ENCODE measurements around the gene HTT. TPM values are rescaled to one million over a fixed set of nuclear protein-coding genes. Genes with fewer than 3 reads are reported as not detected.

HTT gene
- total and polyA plus RNA-seq, 10 donors: 10.0 to 124 (median 84.4) TPM

DNA sequence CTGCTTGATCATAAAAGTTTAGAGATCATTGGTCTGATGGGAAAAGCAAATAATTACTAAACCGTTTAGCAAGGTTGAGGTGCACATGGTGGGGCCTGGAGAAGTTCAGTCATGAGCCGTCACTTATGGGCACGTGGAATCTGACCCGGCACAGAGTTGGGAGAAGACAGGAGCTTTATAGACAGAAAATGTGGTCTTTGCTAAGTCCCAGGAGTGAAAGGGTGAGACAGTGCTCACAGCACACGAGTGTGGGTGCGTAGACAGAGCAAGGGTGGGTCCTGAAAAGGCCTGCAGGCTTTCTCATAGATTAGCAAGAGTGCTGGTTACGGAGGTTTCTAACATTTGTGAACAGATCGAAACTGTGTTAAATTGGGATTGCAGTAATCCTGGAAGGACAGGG is 43.8 kb downstream of the HTT start:
- Histone ChIP-seq H3K4me1 (peaks cover 13 to 25% (median 16%) of the 10 kb centered on the region in 6 donors), H3K36me3 (peaks cover 4 to 99% (median 64%) of the 10 kb centered on the region in 6 donors), H3K27ac (no peak overlapping the region), H3K4me3 (no peak overlapping the region), H3K9me3 (no peaks in the 10 kb centered on the region), H3K27me3 (replicated peaks in 1 of 7) (no peaks in the 10 kb centered on the region)
- WGBS, 5 donors: 92 to 96% (median 96%) methylated on average over 8 of the region's 8 CpGs
- intact Hi-C loops (cut with DNase I; ENCODE audit: low total_unique reads): no loop called here
- DNase-seq: no peak
- TF ChIP-seq, protein P1, sequence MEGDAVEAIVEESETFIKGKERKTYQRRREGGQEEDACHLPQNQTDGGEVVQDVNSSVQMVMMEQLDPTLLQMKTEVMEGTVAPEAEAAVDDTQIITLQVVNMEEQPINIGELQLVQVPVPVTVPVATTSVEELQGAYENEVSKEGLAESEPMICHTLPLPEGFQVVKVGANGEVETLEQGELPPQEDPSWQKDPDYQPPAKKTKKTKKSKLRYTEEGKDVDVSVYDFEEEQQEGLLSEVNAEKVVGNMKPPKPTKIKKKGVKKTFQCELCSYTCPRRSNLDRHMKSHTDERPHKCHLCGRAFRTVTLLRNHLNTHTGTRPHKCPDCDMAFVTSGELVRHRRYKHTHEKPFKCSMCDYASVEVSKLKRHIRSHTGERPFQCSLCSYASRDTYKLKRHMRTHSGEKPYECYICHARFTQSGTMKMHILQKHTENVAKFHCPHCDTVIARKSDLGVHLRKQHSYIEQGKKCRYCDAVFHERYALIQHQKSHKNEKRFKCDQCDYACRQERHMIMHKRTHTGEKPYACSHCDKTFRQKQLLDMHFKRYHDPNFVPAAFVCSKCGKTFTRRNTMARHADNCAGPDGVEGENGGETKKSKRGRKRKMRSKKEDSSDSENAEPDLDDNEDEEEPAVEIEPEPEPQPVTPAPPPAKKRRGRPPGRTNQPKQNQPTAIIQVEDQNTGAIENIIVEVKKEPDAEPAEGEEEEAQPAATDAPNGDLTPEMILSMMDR (IDR thresholded peaks at IDR 0.05 in 8 of 11, conservative IDR thresholded peaks at IDR 0.05 in 3 of 11): no peak
- TF ChIP-seq POLR2A (IDR thresholded peaks at IDR 0.05) (no peak), POLR2AphosphoS5 (IDR thresholded peaks at IDR 0.05) (no peak)

DNA sequence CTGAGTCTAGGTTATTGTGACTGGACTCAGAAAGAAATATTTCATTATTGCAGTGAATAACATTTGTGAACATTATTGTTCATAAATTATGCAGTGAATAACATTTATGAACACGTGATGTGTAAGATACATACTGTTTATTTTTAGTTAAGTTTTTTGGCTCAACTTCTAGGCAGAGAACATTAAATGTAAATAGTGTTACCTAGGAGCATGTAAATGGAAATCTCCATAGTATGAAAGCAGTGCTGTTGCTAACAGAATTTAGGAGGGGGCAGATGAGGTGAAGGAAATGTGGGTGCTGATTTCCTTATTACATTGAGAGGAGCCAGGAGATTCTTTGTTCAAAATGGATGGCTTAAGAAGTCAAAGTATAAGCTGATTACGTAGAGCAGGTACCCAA is 45.0 kb downstream of the HTT start:
- Histone ChIP-seq H3K4me1 (peaks cover 15 to 36% (median 19%) of the 10 kb centered on the region in 6 donors), H3K36me3 (peaks cover 4 to 99% (median 59%) of the 10 kb centered on the region in 6 donors), H3K27ac (no peak overlapping the region), H3K9me3 (no peaks in the 10 kb centered on the region), H3K27me3 (replicated peaks in 1 of 7) (no peaks in the 10 kb centered on the region), H3K4me3 (no peak overlapping the region)
- WGBS, 5 donors: 92 to 97% (median 93%) methylated on average over 2 of the region's 2 CpGs
- DNase-seq: no peak
- intact Hi-C loops (cut with DNase I; ENCODE audit: low total_unique reads): no loop called here
- no peak for TF ChIP-seq POLR2A (IDR thresholded peaks at IDR 0.05)
- TF ChIP-seq, protein P1 (IDR thresholded peaks at IDR 0.05 in 8 of 11, conservative IDR thresholded peaks at IDR 0.05 in 3 of 11): no peak
- TF ChIP-seq POLR2AphosphoS5 (IDR thresholded peaks at IDR 0.05): no peak

DNA sequence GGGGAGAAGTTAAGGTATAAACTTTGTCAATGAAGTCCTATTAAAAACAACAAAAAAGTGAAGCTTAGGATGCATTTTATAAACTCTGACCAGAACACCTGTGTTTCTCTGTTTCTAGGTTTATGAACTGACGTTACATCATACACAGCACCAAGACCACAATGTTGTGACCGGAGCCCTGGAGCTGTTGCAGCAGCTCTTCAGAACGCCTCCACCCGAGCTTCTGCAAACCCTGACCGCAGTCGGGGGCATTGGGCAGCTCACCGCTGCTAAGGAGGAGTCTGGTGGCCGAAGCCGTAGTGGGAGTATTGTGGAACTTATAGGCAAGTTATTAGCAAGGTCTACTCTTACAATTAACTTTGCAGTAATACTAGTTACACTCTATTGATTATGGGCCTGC is 46.6 kb downstream of the HTT start:
- Histone ChIP-seq H3K27me3 (replicated peaks in 1 of 7) (no peaks in the 10 kb centered on the region), H3K36me3 (peaks cover 0 to 96% (median 49%) of the 10 kb centered on the region in 6 donors), H3K4me1 (peaks cover 15 to 37% (median 19%) of the 10 kb centered on the region in 6 donors), H3K27ac (peak overlapping the region in 3 of 8 donors; percentile 58 to 79 (median 65)), H3K4me3 (no peak overlapping the region), H3K9me3 (no peaks in the 10 kb centered on the region)
- TF ChIP-seq POLR2A (IDR thresholded peaks at IDR 0.05): no peak
- no peak for TF ChIP-seq POLR2AphosphoS5 (IDR thresholded peaks at IDR 0.05)
- TF ChIP-seq, protein P1 (IDR thresholded peaks at IDR 0.05 in 8 of 11, conservative IDR thresholded peaks at IDR 0.05 in 3 of 11): no peak
- DNase-seq: no peak
- WGBS, 5 donors: 88 to 99% (median 90%) methylated on average over 9 of the region's 9 CpGs
- intact Hi-C loops (cut with DNase I; ENCODE audit: low total_unique reads): no loop called here

DNA sequence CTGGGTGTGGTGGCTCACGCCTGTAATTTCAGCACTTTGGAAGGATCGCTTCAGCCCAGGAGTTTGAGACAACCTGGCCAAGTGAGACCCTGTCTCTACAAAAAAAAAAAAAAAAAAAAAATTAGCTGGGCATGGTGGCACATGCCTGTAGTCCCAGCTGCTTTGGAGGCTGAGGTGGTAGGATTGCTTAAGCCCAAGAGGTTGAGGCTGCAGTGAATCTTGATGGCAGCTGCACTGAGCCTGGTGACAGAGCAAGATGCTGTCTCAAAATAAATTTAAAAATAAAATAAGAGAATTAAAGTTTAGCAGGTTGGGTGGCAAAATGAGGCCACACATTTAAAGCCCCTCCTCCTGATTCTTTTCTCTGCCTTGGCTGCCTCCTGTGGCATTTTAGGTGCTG is 47.1 kb downstream of the HTT start:
- Histone ChIP-seq H3K27ac (peak overlapping the region in 7 of 8 donors; percentile 58 to 79 (median 65)), H3K36me3 (peaks cover 0 to 96% (median 47%) of the 10 kb centered on the region in 6 donors), H3K27me3 (replicated peaks in 1 of 7) (no peaks in the 10 kb centered on the region), H3K9me3 (no peaks in the 10 kb centered on the region), H3K4me1 (peaks cover 15 to 37% (median 19%) of the 10 kb centered on the region in 6 donors), H3K4me3 (no peak overlapping the region)
- intact Hi-C loops (cut with DNase I; ENCODE audit: low total_unique reads): no loop called here
- 95 to 100% (median 98%) methylated on average over 2 of the region's 2 CpGs for WGBS, 5 donors
- no peak for DNase-seq
- no peak for TF ChIP-seq POLR2AphosphoS5 (IDR thresholded peaks at IDR 0.05)
- TF ChIP-seq, protein P1 (IDR thresholded peaks at IDR 0.05 in 8 of 11, conservative IDR thresholded peaks at IDR 0.05 in 3 of 11): no peak

Data from spleen (tissue), 11 donors.